Measurements from ENCODE around the gene PSMB8. TPM values are rescaled to one million over a fixed set of nuclear protein-coding genes. Genes with fewer than 3 reads are reported as not detected.
"Not testable (repeated sequence)": the region's sequence is repeated elsewhere in the genome, so short reads cannot be mapped to it uniquely, and the experiment has no call there.

PSMB8 gene
- total and polyA plus RNA-seq, 3 donors from 2014 or later, result 4.6 to 35.7 (median 11.2) TPM

- H3K36me3 ChIP-seq (ENCODE audit: low read depth, missing control alignments), result no peaks in the 10 kb centered on the region
- TF ChIP-seq POLR2A (IDR thresholded peaks at IDR 0.05) (no peak), CTCF (IDR thresholded peaks at IDR 0.05) (no peak)
- no peaks in the 10 kb centered on the region for H3K9me3 ChIP-seq
- no peak overlapping the region for H3K4me3 ChIP-seq
- 87 to 100% methylated on average over 2 of the region's 2 CpGs for WGBS, 2 donors
- intact Hi-C loops (cut with DNase I; ENCODE audit: low total_unique reads), result no loop called here
- H3K27me3 ChIP-seq, result no peaks in the 10 kb centered on the region
- DNase-seq, result no peak
- H3K4me1 ChIP-seq, result no peaks in the 10 kb centered on the region
- H3K27ac ChIP-seq, result no peak overlapping the region
Measured at GRCh38 chr6:32814145-32814544, 29.7 kb downstream of the PSMB8 start.

- no peak for DNase-seq
- WGBS, 2 donors, result 0 to 2% methylated on average over 1 of the region's 1 CpG
- no peak for TF ChIP-seq CTCF (IDR thresholded peaks at IDR 0.05)
- no peak for TF ChIP-seq POLR2A (IDR thresholded peaks at IDR 0.05)
- Histone ChIP-seq H3K36me3 (ENCODE audit: low read depth, missing control alignments) (no peaks in the 10 kb centered on the region), H3K4me1 (no peaks in the 10 kb centered on the region), H3K4me3 (no peak overlapping the region), H3K27me3 (no peaks in the 10 kb centered on the region), H3K9me3 (no peaks in the 10 kb centered on the region), H3K27ac (no peak overlapping the region)
- intact Hi-C loops (cut with DNase I; ENCODE audit: low total_unique reads), result no loop called here
Measured at GRCh38 chr6:32809171-32809570, 34.7 kb downstream of the PSMB8 start.

GRCh38 chr6:32807020-32807580 is 36.7 kb downstream of the PSMB8 start:
- Histone ChIP-seq H3K27ac (no peak overlapping the region), H3K36me3 (ENCODE audit: low read depth, missing control alignments) (no peaks in the 10 kb centered on the region), H3K4me1 (no peaks in the 10 kb centered on the region), H3K4me3 (no peak overlapping the region), H3K9me3 (no peaks in the 10 kb centered on the region), H3K27me3 (no peaks in the 10 kb centered on the region)
- intact Hi-C loops (cut with DNase I; ENCODE audit: low total_unique reads), result no loop called here
- TF ChIP-seq CTCF (IDR thresholded peaks at IDR 0.05) (no peak), POLR2A (IDR thresholded peaks at IDR 0.05) (no peak)
- 77 to 94% methylated on average over 4 to 5 of the region's 5 CpGs for WGBS, 2 donors
- no peak for DNase-seq

- DNase-seq; H3K27ac ChIP-seq; intact Hi-C loops (cut with DNase I; ENCODE audit: low total_unique reads); H3K36me3 ChIP-seq (ENCODE audit: low read depth, missing control alignments); H3K9me3 ChIP-seq; H3K27me3 ChIP-seq; H3K4me1 ChIP-seq; H3K4me3 ChIP-seq: not testable (repeated sequence)
Measured at GRCh38 chr6:32805404-32805803, 38.4 kb downstream of the PSMB8 start.

GRCh38 chr6:32803416-32803815 is 40.4 kb downstream of the PSMB8 start:
- no peaks in the 10 kb centered on the region for H3K4me1 ChIP-seq
- WGBS, 2 donors, result 61 to 76% methylated on average over 2 of the region's 2 CpGs
- TF ChIP-seq CTCF (IDR thresholded peaks at IDR 0.05) (no peak), POLR2A (IDR thresholded peaks at IDR 0.05) (no peak)
- no peaks in the 10 kb centered on the region for H3K9me3 ChIP-seq
- no peak overlapping the region for H3K27ac ChIP-seq
- H3K4me3 ChIP-seq, result no peak overlapping the region
- intact Hi-C loops (cut with DNase I; ENCODE audit: low total_unique reads), result no loop called here
- no peak for DNase-seq
- no peaks in the 10 kb centered on the region for H3K36me3 ChIP-seq (ENCODE audit: low read depth, missing control alignments)
- H3K27me3 ChIP-seq, result no peaks in the 10 kb centered on the region

All from testis (tissue), 3 donors.